GM12875 (cell line): Measurements from ENCODE around the gene SLA2.

Source experiments
- H3K4me3 ChIP-seq: one replicate; pipeline ENCODE4 v1.5.1; 2011; ENCODE audit warnings: low read depth, low read length, control low read depth
- TF ChIP-seq, protein P1 (sequence below): IDR thresholded peaks from 2 replicates; pipeline ENCODE4 v1.5.1; 2011; ENCODE audit warnings: low read depth, mild to moderate bottlenecking, control low read depth, inconsistent platforms, low read length, moderate library complexity, borderline replicate concordance; ENCODE audit not compliant: insufficient read depth

SLA2 gene

DNA sequence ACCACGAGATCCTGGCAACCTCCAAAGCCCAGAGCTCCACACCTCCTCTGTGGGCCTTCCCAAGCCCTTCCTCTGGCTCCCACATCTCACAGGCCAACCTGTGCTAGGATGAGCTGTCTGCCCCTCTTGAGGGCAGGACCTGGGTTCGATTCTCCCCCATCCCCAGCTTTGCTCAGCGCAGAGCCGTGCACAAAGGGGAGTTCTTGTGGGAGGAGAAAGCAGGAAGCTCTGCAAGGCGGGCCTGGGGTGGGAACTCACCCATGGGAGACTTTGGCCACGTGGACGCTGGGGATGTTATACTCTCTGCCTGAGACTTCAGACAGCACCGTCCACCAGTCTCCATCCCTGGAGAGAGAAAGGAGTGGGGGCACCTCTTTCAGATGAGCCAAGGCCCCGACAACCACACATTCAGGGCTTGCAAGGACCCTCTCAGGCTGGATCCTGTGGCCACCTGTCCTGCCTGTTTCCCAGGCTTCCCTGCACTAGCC is 12.7 kb downstream of the SLA2 start:
- TF ChIP-seq, protein P1, sequence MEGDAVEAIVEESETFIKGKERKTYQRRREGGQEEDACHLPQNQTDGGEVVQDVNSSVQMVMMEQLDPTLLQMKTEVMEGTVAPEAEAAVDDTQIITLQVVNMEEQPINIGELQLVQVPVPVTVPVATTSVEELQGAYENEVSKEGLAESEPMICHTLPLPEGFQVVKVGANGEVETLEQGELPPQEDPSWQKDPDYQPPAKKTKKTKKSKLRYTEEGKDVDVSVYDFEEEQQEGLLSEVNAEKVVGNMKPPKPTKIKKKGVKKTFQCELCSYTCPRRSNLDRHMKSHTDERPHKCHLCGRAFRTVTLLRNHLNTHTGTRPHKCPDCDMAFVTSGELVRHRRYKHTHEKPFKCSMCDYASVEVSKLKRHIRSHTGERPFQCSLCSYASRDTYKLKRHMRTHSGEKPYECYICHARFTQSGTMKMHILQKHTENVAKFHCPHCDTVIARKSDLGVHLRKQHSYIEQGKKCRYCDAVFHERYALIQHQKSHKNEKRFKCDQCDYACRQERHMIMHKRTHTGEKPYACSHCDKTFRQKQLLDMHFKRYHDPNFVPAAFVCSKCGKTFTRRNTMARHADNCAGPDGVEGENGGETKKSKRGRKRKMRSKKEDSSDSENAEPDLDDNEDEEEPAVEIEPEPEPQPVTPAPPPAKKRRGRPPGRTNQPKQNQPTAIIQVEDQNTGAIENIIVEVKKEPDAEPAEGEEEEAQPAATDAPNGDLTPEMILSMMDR: no peak
- H3K4me3 ChIP-seq: no peak overlapping the region

DNA sequence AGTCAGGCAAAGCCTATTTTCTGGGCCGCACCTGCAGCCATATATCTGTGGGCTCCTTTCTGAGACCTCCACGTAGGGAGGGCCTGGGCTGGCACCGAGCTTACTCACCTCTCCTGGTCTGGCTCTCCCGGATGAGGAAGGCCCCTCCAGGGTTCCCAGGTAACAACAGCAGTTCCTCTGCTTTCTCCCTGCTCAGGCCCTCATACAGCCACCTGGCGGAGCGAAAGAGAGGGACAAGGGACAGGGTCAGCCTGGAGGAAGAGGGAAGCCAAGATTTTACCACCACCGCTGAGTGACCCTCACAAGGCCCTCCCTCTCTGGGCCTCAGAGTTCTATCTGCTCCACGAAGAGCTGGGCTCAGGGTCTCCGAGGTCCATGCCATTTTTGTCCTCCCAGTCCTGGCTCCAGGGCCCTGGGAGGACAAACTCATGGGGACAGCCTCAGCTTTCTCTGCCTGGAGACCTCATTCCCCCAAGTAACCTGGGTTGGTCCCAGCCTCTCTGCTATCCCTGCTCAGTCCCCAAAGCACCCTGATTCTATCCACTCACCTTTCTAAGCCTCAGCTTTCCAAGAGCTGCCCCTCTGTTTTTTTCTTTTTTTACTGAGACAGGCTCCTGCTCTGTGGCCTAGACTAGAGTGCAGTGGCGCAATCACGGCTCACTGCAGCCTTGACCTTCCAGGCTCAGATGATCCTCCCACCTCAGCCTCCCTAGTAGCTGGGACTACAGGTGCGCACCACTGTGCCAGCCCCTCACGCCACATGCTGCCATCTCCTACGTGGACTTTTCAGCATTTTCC is 13.3 kb downstream of the SLA2 start:
- no peak overlapping the region for H3K4me3 ChIP-seq
- TF ChIP-seq, protein P1: no peak

DNA sequence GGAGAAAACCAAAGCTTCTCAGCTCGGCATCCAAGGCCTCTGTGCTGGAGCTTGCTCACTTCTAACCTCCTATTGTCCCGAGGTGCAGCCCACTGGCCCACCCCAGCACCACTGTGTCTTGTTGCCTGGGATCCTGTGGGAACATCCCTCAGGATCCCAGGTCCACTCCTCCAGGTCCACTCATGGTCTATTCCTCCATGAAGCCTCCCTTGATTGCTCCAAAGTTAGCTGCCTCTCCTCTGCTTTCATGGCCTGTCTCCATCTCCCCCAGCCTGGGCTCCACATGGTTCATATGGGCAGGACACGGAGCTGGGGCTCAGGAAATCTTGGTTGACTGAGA is 13.9 kb downstream of the SLA2 start:
- TF ChIP-seq, protein P1: no peak

DNA sequence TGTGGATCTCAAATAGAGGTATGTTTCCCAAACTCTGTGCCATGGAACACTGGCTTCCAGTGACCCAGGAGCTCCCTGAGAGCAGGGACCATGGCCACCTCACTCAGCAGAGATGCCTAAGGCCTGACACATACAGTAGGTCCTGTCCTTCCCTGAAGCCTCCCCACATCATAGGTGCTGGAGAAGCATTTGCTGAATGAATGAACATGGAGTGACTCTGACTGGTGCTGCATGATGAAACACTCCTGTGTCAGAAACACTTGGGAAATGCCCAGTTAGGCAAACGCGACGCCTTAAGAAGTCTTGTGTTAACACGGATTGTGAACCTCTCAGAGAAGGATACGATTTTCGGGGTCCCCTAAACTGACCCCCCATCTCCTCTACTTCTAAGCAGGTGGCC is 14.3 kb downstream of the SLA2 start:
- TF ChIP-seq, protein P1: no peak

More for the DNA sequence above, 13.9 kb downstream of the SLA2 start:
- no peak overlapping the region for H3K4me3 ChIP-seq

DNA sequence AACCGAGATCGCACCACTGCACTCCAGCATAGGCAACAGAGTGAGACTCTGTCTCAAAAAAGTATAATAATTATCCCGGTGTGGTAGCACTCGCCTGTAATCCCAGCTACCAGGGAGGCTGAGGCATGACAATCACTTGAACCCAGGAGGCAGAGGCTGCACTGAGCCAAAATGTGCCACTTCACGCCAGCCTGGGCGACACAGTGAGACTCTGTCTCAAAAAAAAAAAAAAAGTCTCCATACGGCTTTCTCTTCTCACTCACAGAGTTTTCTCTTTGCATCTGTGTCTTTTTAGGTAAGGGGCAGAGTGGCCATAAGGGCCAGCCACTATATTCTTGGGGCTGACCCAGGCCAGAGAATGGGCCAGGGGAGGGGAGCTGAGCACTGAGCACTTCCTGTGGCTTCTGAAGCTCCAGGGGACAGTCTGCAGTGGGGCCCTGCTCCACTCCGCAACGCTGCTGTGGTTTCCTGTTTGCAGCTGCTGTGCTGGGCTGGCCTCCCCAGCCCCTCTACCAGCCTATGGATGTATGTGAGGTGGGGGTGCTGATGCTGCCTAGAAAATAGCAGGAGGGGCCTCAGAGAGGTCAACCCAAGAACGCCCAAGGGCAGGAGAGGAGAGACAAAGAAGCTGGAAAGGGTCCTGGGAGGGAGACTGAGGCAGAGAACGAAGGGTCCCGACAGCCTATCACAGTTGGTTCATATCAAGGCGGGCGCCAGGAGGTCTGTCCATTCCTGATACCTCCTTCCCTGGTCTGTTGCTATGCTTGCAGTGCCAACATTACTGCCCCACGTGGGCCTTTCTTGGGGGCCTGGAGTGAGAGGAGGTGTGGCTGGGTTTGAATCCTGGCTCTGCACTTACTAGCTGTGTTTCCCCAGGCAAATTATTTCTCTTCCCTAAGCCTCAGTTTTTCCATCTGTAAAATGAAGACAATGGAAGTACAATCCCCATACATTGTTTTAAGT is 16.0 kb downstream of the SLA2 start:
- no peak overlapping the region for H3K4me3 ChIP-seq
- TF ChIP-seq, protein P1: no peak

More for the DNA sequence above, 14.3 kb downstream of the SLA2 start:
- no peak overlapping the region for H3K4me3 ChIP-seq

DNA sequence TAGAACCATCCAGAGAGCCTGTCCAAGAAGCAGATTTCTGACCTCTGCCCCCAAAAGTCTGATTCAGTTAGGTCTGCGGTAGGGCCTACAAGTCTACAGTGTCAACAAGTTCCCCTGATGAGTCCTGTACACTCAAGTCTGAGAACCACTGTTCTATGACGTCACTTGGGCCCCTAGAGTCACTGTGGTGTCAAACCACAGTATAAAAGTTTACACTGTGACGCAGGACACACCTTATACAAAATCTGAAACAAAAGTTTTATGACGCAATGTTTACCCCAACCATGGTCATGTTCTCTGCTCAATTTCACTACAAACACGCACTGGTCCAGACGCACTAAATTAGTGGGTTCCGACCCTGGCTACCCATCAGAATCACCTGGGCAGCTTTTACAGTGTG is 17.9 kb downstream of the SLA2 start:
- H3K4me3 ChIP-seq: no peak overlapping the region
- TF ChIP-seq, protein P1: no peak
